Peyer's patch (tissue), 4 donors: ENCODE data around the gene SLC26A11. TPM values are rescaled to one million over a fixed set of nuclear protein-coding genes. Genes with fewer than 3 reads are reported as not detected.

Source experiments
- DNase-seq, 3 donors: peaks; one replicate each; pipeline ENCODE4 v3.0.0-alpha.2; 2017 to 2019
- H3K27ac ChIP-seq, 4 donors: fragments of 200-600 bp; sonication (generic); one replicate each; pipeline ENCODE4 v1.5.1; 2016 to 2019
- H3K27me3 ChIP-seq, 2 donors: fragments of 200-600 bp; sonication (generic); one replicate each; pipeline ENCODE4 v1.5.1; 2019
- H3K36me3 ChIP-seq, 3 donors: fragments of 200-600 bp; sonication (generic); one replicate each; pipeline ENCODE4 v1.5.1; 2016 to 2019
- H3K4me1 ChIP-seq, 4 donors: fragments of 200-600 bp; sonication (generic); one replicate each; pipeline ENCODE4 v1.5.1; 2016 to 2019
- H3K4me3 ChIP-seq, 4 donors: fragments of 200-600 bp; sonication (generic); 1 replicate in 3 of 4; 2 replicates in 1 of 4; pipeline ENCODE4 v1.5.1; 2016 to 2019; ENCODE audit warnings: mild to moderate bottlenecking in 1 of 4
- H3K9me3 ChIP-seq, 4 donors: fragments of 200-600 bp; sonication (generic); one replicate each; pipeline ENCODE4 v1.5.1; 2016 to 2019; ENCODE audit warnings: mild to moderate bottlenecking in 1 of 4
- POLR2A ChIP-seq, 2 donors: fragments of 450-650 bp; IDR thresholded peaks; one replicate each; pipeline ENCODE4 v1.5.1; 2017; ENCODE audit warnings: antibody characterized with exemption in 2 of 2, mild to moderate bottlenecking in 2 of 2, moderate library complexity in 2 of 2
- total RNA-seq, 4 donors: library from RNA; depleted of rRNA; stranded (reverse); fragments of >200 nt; gene quantifications; one replicate each; pipeline ENCODE4 v1.1.0, GENCODE V29; 2016
- TF ChIP-seq, protein P1 (sequence below), 6 experiments: fragments of 450-650 bp in 4 of 6; fragments of 200-600 bp in 2 of 6; sonication (generic) in 1 of 6; IDR thresholded peaks; one replicate each; pipeline ENCODE4 v1.5.1; 2017 to 2019; ENCODE audit warnings: antibody characterized with exemption in 6 of 6, mild to moderate bottlenecking in 3 of 6, moderate library complexity in 1 of 6

SLC26A11 gene
- total RNA-seq, 4 donors from 2014 or later = 28.1 to 42.9 (median 33.1) TPM

DNA sequence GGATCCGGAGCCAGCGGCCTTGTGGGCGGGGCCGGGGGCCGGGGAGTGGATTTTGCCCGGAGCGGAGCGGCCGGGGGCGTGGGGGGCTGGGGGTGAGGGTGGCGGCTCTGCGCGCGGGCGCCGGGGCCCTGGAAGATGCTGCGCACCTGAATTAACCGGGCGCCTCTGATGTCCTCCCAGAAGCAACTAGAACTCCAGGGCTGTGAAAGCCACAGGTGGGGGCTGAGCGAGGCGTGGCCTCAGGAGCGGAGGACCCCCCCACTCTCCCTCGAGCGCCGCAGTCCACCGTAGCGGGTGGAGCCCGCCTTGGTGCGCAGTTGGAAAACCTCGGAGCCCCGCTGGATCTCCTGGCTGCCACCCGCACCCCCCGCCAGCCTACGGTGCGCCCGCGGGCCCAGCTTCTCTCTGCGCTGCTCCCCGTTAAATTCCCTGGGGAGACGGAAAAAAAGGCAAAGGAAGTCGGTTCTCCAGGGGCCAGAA lies 549 bp downstream of the SLC26A11 start:
- Histone ChIP-seq H3K36me3 (peaks cover 0 to 22% (median 0%) of the 10 kb centered on the region in 3 donors), H3K9me3 (no peaks in the 10 kb centered on the region), H3K4me1 (peaks cover 0 to 24% (median 6%) of the 10 kb centered on the region in 4 donors), H3K27ac (peak overlapping the region; percentile 84 to 87 (median 86)), H3K27me3 (no peaks in the 10 kb centered on the region), H3K4me3 (peak overlapping the region; percentile 78 to 95 (median 83))
- no peak for DNase-seq
- TF ChIP-seq POLR2A (IDR thresholded peaks at IDR 0.05) = no peak
- TF ChIP-seq, protein P1, sequence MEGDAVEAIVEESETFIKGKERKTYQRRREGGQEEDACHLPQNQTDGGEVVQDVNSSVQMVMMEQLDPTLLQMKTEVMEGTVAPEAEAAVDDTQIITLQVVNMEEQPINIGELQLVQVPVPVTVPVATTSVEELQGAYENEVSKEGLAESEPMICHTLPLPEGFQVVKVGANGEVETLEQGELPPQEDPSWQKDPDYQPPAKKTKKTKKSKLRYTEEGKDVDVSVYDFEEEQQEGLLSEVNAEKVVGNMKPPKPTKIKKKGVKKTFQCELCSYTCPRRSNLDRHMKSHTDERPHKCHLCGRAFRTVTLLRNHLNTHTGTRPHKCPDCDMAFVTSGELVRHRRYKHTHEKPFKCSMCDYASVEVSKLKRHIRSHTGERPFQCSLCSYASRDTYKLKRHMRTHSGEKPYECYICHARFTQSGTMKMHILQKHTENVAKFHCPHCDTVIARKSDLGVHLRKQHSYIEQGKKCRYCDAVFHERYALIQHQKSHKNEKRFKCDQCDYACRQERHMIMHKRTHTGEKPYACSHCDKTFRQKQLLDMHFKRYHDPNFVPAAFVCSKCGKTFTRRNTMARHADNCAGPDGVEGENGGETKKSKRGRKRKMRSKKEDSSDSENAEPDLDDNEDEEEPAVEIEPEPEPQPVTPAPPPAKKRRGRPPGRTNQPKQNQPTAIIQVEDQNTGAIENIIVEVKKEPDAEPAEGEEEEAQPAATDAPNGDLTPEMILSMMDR (IDR thresholded peaks at IDR 0.05) = no peak

DNA sequence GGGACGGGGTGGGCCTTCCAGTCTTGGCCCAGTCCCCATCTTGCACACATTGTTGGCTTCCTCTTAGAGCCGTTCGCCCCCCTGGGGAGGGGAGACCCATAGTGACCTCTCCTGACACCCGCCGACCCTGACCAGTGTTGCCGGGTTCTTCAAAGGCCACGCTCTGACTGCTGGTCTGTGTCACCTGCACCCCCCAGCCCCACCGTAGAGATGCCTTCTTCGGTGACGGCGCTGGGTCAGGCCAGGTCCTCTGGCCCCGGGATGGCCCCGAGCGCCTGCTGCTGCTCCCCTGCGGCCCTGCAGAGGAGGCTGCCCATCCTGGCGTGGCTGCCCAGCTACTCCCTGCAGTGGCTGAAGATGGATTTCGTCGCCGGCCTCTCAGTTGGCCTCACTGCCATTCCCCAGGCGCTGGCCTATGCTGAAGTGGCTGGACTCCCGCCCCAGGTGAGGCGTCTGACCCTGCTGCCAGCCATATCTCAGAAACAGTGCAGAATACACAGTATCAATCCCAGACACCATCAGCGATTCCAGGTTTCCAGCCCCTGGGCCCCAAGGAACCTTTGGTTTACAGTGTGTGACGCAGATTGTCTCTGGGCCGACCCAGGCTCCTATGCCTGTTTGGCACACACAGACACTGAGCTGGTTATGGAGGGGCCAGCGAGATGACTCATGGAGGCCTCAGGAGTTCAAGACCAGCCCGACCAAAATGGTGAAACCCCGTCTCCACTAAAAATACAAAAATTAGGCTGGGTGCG lies 1.3 kb downstream of the SLC26A11 start:
- Histone ChIP-seq H3K27me3 (no peaks in the 10 kb centered on the region), H3K4me3 (peak overlapping the region in 3 of 4 donors; percentile 78 to 95 (median 85)), H3K4me1 (peaks cover 0 to 24% (median 6%) of the 10 kb centered on the region in 4 donors), H3K27ac (no peak overlapping the region), H3K36me3 (peaks cover 0 to 14% (median 0%) of the 10 kb centered on the region in 3 donors), H3K9me3 (no peaks in the 10 kb centered on the region)
- no peak for TF ChIP-seq POLR2A (IDR thresholded peaks at IDR 0.05)
- TF ChIP-seq, protein P1 (IDR thresholded peaks at IDR 0.05) = no peak
- DNase-seq = no peak

DNA sequence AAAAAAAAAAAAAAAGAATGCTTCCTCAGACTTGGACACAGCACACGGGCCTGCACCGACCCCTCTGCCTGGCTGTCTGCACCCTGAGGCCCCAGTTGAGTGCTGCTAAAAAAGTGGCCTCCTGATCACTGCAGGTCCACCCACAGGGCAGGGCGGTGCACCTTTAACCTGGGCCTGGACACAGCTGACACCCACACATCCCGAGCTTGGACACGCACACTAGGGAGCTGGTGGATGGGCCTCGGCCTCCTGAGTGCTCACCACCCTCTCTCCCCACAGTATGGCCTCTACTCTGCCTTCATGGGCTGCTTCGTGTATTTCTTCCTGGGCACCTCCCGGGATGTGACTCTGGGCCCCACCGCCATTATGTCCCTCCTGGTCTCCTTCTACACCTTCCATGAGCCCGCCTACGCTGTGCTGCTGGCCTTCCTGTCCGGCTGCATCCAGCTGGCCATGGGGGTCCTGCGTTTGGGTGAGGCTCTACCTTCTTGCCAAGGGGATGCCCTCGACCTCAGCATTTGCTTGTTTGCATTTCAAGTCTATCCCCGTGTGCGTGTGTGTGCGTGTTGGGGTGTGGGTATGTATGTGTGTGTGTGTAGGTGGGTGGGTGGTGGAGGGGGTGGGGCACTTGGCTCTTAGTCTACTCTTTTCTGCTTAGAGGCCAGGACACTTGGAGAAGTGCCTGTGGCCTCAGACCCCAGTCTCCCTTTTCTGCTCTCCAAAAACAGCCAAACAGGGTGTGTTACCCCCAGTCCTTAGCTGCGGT lies 2.3 kb downstream of the SLC26A11 start:
- Histone ChIP-seq H3K4me1 (peaks cover 0 to 24% (median 6%) of the 10 kb centered on the region in 4 donors), H3K27me3 (no peaks in the 10 kb centered on the region), H3K4me3 (no peak overlapping the region), H3K36me3 (peaks cover 0 to 4% (median 0%) of the 10 kb centered on the region in 3 donors), H3K27ac (no peak overlapping the region), H3K9me3 (no peaks in the 10 kb centered on the region)
- no peak for DNase-seq
- TF ChIP-seq POLR2A (IDR thresholded peaks at IDR 0.05) = no peak
- TF ChIP-seq, protein P1 (IDR thresholded peaks at IDR 0.05) = no peak

DNA sequence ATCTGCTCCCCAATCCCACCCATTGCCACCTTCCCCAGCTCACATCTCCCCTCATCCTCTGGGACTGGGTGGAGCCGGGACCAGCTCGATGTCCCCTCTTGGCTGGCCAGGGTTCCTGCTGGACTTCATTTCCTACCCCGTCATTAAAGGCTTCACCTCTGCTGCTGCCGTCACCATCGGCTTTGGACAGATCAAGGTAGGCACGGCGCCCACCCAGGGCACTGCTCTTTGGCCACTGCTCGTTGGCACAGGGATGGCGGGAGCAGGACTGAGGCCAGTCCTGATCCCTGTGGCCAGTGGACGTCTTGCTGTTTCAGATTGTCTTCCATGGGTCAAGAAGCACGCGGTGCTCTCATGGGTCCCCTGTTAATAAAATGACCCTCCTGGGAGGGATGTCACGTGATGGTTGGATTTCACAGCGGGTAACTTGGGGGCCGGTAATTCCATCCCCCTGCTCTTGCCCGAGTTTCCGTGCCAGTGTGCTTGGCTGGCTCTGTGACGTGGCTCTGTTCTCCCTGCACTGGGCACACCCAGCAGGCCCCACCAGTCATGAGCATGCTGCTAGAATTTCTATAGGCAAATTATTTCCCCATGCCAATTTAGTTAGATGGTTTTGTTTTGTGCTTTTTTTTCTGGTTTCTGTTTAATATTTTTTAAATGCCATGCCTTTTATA lies 3.1 kb downstream of the SLC26A11 start:
- no peak for TF ChIP-seq POLR2A (IDR thresholded peaks at IDR 0.05)
- TF ChIP-seq, protein P1 (IDR thresholded peaks at IDR 0.05) = no peak
- H3K4me1 ChIP-seq = peaks cover 0 to 20% (median 6%) of the 10 kb centered on the region in 4 donors
- DNase-seq = no peak
- no peaks in the 10 kb centered on the region for H3K9me3 ChIP-seq
- H3K4me3 ChIP-seq = no peak overlapping the region
- no peak overlapping the region for H3K27ac ChIP-seq
- no peaks in the 10 kb centered on the region for H3K36me3 ChIP-seq
- no peaks in the 10 kb centered on the region for H3K27me3 ChIP-seq

DNA sequence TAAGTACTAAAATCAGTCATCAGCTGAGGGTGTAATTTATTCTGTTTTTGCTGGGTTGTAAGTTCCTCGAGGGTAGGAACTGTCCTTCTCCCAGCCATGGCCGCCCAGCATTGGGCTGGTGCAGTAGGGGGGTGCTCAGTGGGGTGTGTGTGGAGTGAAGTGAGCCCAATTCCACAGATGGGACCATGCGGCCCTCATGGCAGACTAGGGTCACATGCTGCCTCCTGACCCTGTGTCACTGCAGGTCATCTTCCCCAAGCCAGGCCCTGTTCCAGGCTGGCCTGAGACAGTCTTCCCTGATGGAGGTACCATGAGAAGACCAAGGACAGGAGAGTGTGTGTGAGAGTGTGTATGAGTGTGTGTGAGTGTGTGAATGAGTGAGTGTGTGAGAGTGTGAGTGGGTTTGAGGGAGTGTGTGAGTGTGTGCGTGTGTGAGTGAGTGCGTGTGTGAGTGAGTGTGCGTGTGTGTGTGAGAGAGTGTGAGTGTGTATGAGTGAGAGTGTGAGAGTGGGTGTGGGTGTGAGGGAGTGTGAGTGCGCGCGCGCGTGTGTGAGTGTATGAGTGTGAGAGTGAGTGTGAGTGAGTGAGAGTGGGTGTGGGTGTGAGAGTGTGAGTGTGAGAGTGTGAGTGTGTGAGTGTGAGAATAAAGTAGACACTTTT lies 3.7 kb downstream of the SLC26A11 start:
- Histone ChIP-seq H3K36me3 (no peaks in the 10 kb centered on the region), H3K4me3 (no peak overlapping the region), H3K27ac (no peak overlapping the region), H3K27me3 (no peaks in the 10 kb centered on the region), H3K4me1 (peaks cover 0 to 15% (median 5%) of the 10 kb centered on the region in 4 donors), H3K9me3 (no peaks in the 10 kb centered on the region)
- DNase-seq = peak in 1 of 3 donors; percentile 24
- TF ChIP-seq, protein P1 (IDR thresholded peaks at IDR 0.05) = no peak
- no peak for TF ChIP-seq POLR2A (IDR thresholded peaks at IDR 0.05)
